ENCODE measurements around the gene INTS11. TPM values are rescaled to one million over a fixed set of nuclear protein-coding genes. Genes with fewer than 3 reads are reported as not detected.

Gene INTS11
- total and polyA plus RNA-seq, 2 of the 13 experiments (the other 11 are each of a cell fraction or from before 2014, with no cell fraction given): 52.8 to 94.8 TPM

DNA sequence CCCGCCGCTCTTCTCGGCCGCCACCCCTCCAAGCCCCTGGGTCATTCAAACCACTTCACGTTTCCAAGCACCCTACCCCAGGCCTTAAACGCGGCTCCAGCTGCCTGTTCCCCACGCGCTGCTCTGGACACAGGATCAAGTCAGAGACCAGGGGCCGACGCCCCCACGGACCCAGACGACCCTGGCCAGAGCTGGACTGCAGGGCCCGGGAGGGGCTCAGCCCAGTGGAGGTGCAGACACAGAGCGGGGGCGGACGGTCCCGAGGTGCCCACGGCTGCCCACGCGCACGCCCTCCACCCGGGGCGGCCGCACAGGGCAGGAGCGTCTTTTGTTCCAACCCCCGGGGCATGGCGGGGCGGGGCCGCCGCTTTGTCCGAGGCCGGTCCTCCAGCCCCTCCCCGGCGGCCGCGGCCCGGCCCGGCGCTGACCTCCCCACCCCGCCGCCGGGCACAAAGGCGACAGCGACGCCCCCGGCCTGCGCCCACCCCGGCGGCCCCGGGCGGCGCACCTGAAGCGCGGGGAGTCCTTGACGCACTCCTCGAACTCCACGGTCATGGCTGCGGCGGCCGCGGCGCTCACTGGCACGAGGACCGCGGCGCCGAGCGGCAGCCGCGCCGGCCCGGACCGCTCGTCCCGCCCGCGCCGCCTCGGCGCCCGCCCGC is 17.1 kb downstream of the INTS11 start (continued):
- TF ChIP-seq, protein P1, sequence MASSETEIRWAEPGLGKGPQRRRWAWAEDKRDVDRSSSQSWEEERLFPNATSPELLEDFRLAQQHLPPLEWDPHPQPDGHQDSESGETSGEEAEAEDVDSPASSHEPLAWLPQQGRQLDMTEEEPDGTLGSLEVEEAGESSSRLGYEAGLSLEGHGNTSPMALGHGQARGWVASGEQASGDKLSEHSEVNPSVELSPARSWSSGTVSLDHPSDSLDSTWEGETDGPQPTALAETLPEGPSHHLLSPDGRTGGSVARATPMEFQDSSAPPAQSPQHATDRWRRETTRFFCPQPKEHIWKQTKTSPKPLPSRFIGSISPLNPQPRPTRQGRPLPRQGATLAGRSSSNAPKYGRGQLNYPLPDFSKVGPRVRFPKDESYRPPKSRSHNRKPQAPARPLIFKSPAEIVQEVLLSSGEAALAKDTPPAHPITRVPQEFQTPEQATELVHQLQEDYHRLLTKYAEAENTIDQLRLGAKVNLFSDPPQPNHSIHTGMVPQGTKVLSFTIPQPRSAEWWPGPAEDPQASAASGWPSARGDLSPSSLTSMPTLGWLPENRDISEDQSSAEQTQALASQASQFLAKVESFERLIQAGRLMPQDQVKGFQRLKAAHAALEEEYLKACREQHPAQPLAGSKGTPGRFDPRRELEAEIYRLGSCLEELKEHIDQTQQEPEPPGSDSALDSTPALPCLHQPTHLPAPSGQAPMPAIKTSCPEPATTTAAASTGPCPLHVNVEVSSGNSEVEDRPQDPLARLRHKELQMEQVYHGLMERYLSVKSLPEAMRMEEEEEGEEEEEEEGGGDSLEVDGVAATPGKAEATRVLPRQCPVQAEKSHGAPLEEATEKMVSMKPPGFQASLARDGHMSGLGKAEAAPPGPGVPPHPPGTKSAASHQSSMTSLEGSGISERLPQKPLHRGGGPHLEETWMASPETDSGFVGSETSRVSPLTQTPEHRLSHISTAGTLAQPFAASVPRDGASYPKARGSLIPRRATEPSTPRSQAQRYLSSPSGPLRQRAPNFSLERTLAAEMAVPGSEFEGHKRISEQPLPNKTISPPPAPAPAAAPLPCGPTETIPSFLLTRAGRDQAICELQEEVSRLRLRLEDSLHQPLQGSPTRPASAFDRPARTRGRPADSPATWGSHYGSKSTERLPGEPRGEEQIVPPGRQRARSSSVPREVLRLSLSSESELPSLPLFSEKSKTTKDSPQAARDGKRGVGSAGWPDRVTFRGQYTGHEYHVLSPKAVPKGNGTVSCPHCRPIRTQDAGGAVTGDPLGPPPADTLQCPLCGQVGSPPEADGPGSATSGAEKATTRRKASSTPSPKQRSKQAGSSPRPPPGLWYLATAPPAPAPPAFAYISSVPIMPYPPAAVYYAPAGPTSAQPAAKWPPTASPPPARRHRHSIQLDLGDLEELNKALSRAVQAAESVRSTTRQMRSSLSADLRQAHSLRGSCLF (CRISPR knock-in tag; IDR thresholded peaks at IDR 0.05; ENCODE audit: borderline replicate concordance): no peak
- TF ChIP-seq FOXO1 (CRISPR knock-in tag; IDR thresholded peaks at IDR 0.05) (no peak), FOXC1 (CRISPR knock-in tag; IDR thresholded peaks at IDR 0.05; ENCODE audit: borderline replicate concordance) (no peak)
- TF ChIP-seq, protein P2, sequence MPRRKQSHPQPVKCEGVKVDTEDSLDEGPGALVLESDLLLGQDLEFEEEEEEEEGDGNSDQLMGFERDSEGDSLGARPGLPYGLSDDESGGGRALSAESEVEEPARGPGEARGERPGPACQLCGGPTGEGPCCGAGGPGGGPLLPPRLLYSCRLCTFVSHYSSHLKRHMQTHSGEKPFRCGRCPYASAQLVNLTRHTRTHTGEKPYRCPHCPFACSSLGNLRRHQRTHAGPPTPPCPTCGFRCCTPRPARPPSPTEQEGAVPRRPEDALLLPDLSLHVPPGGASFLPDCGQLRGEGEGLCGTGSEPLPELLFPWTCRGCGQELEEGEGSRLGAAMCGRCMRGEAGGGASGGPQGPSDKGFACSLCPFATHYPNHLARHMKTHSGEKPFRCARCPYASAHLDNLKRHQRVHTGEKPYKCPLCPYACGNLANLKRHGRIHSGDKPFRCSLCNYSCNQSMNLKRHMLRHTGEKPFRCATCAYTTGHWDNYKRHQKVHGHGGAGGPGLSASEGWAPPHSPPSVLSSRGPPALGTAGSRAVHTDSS (CRISPR knock-in tag; conservative IDR thresholded peaks at IDR 0.05): no peak
- TF ChIP-seq, protein P3, sequence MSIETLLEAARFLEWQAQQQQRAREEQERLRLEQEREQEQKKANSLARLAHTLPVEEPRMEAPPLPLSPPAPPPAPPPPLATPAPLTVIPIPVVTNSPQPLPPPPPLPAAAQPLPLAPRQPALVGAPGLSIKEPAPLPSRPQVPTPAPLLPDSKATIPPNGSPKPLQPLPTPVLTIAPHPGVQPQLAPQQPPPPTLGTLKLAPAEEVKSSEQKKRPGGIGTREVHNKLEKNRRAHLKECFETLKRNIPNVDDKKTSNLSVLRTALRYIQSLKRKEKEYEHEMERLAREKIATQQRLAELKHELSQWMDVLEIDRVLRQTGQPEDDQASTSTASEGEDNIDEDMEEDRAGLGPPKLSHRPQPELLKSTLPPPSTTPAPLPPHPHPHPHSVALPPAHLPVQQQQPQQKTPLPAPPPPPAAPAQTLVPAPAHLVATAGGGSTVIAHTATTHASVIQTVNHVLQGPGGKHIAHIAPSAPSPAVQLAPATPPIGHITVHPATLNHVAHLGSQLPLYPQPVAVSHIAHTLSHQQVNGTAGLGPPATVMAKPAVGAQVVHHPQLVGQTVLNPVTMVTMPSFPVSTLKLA (IDR thresholded peaks at IDR 0.05): no peak
- TF ChIP-seq, protein P4, sequence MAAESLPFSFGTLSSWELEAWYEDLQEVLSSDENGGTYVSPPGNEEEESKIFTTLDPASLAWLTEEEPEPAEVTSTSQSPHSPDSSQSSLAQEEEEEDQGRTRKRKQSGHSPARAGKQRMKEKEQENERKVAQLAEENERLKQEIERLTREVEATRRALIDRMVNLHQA (CRISPR knock-in tag; IDR thresholded peaks at IDR 0.05): no peak
- TF ChIP-seq, protein P5, sequence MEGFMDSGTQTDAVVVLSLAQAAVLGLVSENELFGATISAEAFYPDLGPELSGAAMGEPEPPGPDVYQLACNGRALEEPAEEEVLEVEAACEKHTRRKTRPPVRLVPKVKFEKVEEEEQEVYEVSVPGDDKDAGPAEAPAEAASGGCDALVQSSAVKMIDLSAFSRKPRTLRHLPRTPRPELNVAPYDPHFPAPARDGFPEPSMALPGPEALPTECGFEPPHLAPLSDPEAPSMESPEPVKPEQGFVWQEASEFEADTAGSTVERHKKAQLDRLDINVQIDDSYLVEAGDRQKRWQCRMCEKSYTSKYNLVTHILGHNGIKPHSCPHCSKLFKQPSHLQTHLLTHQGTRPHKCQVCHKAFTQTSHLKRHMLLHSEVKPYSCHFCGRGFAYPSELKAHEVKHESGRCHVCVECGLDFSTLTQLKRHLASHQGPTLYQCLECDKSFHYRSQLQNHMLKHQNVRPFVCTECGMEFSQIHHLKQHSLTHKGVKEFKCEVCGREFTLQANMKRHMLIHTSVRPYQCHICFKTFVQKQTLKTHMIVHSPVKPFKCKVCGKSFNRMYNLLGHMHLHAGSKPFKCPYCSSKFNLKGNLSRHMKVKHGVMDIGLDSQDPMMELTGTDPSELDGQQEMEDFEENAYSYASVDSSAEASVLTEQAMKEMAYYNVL (CRISPR knock-in tag; IDR thresholded peaks at IDR 0.05; ENCODE audit: borderline replicate concordance): 0 out of 2 replicates have a peak, but pooled peaks have one; percentile 27
- TF ChIP-seq, protein P6, sequence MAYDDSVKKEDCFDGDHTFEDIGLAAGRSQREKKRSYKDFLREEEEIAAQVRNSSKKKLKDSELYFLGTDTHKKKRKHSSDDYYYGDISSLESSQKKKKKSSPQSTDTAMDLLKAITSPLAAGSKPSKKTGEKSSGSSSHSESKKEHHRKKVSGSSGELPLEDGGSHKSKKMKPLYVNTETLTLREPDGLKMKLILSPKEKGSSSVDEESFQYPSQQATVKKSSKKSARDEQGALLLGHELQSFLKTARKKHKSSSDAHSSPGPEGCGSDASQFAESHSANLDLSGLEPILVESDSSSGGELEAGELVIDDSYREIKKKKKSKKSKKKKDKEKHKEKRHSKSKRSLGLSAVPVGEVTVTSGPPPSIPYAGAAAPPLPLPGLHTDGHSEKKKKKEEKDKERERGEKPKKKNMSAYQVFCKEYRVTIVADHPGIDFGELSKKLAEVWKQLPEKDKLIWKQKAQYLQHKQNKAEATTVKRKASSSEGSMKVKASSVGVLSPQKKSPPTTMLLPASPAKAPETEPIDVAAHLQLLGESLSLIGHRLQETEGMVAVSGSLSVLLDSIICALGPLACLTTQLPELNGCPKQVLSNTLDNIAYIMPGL (CRISPR knock-in tag; IDR thresholded peaks at IDR 0.05; ENCODE audit: borderline replicate concordance in 1 of 2, low read depth in 1 of 2): no peak
